Spinal cord (tissue), 10 donors: ENCODE measurements around the gene RIMBP3C. TPM values are rescaled to one million over a fixed set of nuclear protein-coding genes. Genes with fewer than 3 reads are reported as not detected.
"Not testable (repeated sequence)": the region's sequence is repeated elsewhere in the genome, so short reads cannot be mapped to it uniquely, and the experiment has no call there.

Experiments
- DNase-seq, 6 donors: peaks; one replicate each; pipeline versions ENCODE4 v3.0.0 to v3.0.0-alpha.2; 2013 to 2015; ENCODE audit warnings: low spot score in 6 of 6, low read depth in 4 of 6
- H3K27ac ChIP-seq: one replicate; pipeline ENCODE4 v1.5.1; 2013; ENCODE audit warnings: low read depth, low read length, control low read depth
- H3K27me3 ChIP-seq: one replicate; pipeline ENCODE4 v1.6.1; 2013; ENCODE audit warnings: low read length; ENCODE audit not compliant: control insufficient read depth, insufficient read depth
- H3K36me3 ChIP-seq: one replicate; pipeline ENCODE4 v1.6.1; 2013; ENCODE audit warnings: low read length; ENCODE audit not compliant: control insufficient read depth, insufficient read depth
- H3K4me1 ChIP-seq: one replicate; pipeline ENCODE4 v1.6.1; 2013; ENCODE audit warnings: low read length; ENCODE audit not compliant: control insufficient read depth, insufficient read depth
- H3K4me3 ChIP-seq: one replicate; pipeline ENCODE4 v1.5.1; 2013; ENCODE audit warnings: low read depth, low read length, control low read depth
- H3K9me3 ChIP-seq: one replicate; pipeline ENCODE4 v1.6.1; 2013; ENCODE audit warnings: low read length; ENCODE audit not compliant: control insufficient read depth, insufficient read depth
- WGBS: methylation state at CpG from one replicate; pipeline ENCODE4 v1.1.5; 2013; ENCODE audit warnings: missing lambda C conversion rate; ENCODE audit not compliant: insufficient coverage; 5-methylcytosine and 5-hydroxymethylcytosine counted together
- polyA plus RNA-seq, 2 donors: library from polyadenylated mRNA; unstranded; fragments of 120-200 nt; gene quantifications; one replicate each; pipeline ENCODE4 v1.2.1, GENCODE V29; 2013; ENCODE audit not compliant: insufficient read length in 2 of 2
- small RNA-seq: library from RNA; depleted of rRNA; stranded (forward); fragments of <200 nt; gene quantifications from one replicate; pipeline ENCODE3, GENCODE V24; 2014; ENCODE audit warnings: low replicate concordance
- total RNA-seq, 2 donors: library from RNA; depleted of rRNA in 1 of 2; stranded (reverse); fragments of 120-200 nt in 1 of 2; fragments of >200 nt in 1 of 2; gene quantifications; one replicate each; pipeline versions ENCODE4 v1.2.3 to v1.2.4, GENCODE V29; 2013 to 2014
- donor health status: healthy.

Gene RIMBP3C
- total and polyA plus RNA-seq, 4 donors = 0.30 to 0.83 (median 0.54) TPM

DNA sequence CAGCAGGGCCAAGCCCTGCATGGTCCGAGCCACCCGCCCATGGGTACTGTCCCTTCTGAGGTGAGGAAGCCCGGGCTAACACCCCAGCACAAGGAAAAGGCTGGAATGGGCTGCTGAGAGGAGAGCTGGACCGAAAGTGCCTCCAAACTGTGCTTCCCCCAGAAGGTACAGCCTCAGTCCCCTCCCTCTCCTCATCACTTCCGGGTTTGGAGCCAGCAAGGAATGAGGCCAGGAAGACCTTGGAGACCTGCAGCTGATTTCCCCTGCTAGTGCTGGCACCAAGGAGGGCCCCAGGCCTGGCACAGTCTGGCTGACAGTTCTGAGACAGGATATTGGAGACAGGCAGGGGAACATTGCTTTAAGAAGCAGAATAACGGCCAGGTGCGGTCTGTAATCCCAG is 52.8 kb downstream of the RIMBP3C start:
- no CpG with 5 or more reads among the region's 7 CpGs for WGBS
- not testable (repeated sequence) for H3K4me1 ChIP-seq

GRCh38 chr22:21497984-21498383 is 53.3 kb downstream of the RIMBP3C start:
- no CpG with 5 or more reads among the region's 4 CpGs for WGBS

More for the DNA sequence above, 52.8 kb downstream of the RIMBP3C start:
- not testable (repeated sequence) for DNase-seq, H3K4me3 ChIP-seq, H3K27ac ChIP-seq, H3K27me3 ChIP-seq, H3K36me3 ChIP-seq, H3K9me3 ChIP-seq

More at GRCh38 chr22:21497984-21498383, 53.3 kb downstream of the RIMBP3C start:
- not testable (repeated sequence) for DNase-seq, H3K36me3 ChIP-seq, H3K4me1 ChIP-seq, H3K27me3 ChIP-seq, H3K9me3 ChIP-seq, H3K27ac ChIP-seq, H3K4me3 ChIP-seq

Small RNAs within 50 kb of the gene (small RNA-seq; reads per million reads assigned to genes)
- gene RF00492 (not detected), gene RN7SKP221 (not detected)

Other genes starting within 250 kb of the RIMBP3C start
- gene RIMBP3B, start 167.7 kb downstream of the RIMBP3C start, total RNA-seq = under 1 TPM; 0.22 to 0.40 TPM
- gene RIMBP3B, start 167.7 kb downstream of the RIMBP3C start, polyA plus RNA-seq = not detected
- gene HIC2, start 134.1 kb downstream of the RIMBP3C start, total RNA-seq = 1 to 10 TPM; 3.6 to 5.7 TPM
- 1 to 10 TPM; 7.1 to 8.4 TPM for gene HIC2, start 134.1 kb downstream of the RIMBP3C start, polyA plus RNA-seq
- gene TMEM191C, start 84.1 kb downstream of the RIMBP3C start, total RNA-seq = 1 to 10 TPM; 3.9 to 4.7 TPM
- gene TMEM191C, start 84.1 kb downstream of the RIMBP3C start, polyA plus RNA-seq = 10 to 100 TPM; 12.4 to 23.9 TPM
- 10 to 100 TPM; 34.1 to 46.6 TPM for gene UBE2L3, start 16.3 kb upstream of the RIMBP3C start, total RNA-seq
- 10 to 100 TPM; 67.9 to 75.3 TPM for gene UBE2L3, start 16.3 kb upstream of the RIMBP3C start, polyA plus RNA-seq
- 1 to 10 TPM; 5.0 to 10.0 TPM for gene YDJC, start 78.6 kb upstream of the RIMBP3C start, total RNA-seq
- gene YDJC, start 78.6 kb upstream of the RIMBP3C start, polyA plus RNA-seq = 10 to 100 TPM; 17.0 to 17.6 TPM
- under 1 TPM; 0.20 to 0.28 TPM for gene CCDC116, start 81.3 kb upstream of the RIMBP3C start, total RNA-seq
- 1 to 10 TPM in 1 of 2 donors, under 1 TPM in 1; 0.63 to 1.1 TPM for gene CCDC116, start 81.3 kb upstream of the RIMBP3C start, polyA plus RNA-seq
- 10 to 100 TPM in 1 of 2 donors, 1 to 10 TPM in 1; 6.9 to 14.1 TPM for gene SDF2L1, start 90.8 kb upstream of the RIMBP3C start, total RNA-seq
- 10 to 100 TPM; 16.6 to 21.9 TPM for gene SDF2L1, start 90.8 kb upstream of the RIMBP3C start, polyA plus RNA-seq
- gene PPIL2, start 114.6 kb upstream of the RIMBP3C start, total RNA-seq = 10 to 100 TPM; 17.1 to 30.5 TPM
- 10 to 100 TPM; 43.6 to 51.5 TPM for gene PPIL2, start 114.6 kb upstream of the RIMBP3C start, polyA plus RNA-seq
- gene YPEL1, start 184.3 kb upstream of the RIMBP3C start, total RNA-seq = 10 to 100 TPM; 12.9 to 16.0 TPM
- 10 to 100 TPM; 18.1 to 20.6 TPM for gene YPEL1, start 184.3 kb upstream of the RIMBP3C start, polyA plus RNA-seq